ENCODE results near the gene GRAMD2A. TPM values are rescaled to one million over a fixed set of nuclear protein-coding genes. Genes with fewer than 3 reads are reported as not detected.

GRAMD2A gene
- total RNA-seq, 1 experiment from 2014 or later = 1.2 TPM

- no peak for TF ChIP-seq CTCF (IDR thresholded peaks at IDR 0.05; ENCODE audit: insufficient read depth in 1 of 2, low read depth in 1 of 2, low read length in 1 of 2, severe bottlenecking in 1 of 2, unreplicated experiment in 1 of 2)
- POLR2A ChIA-PET = interaction anchor here (0.6 kb wide), 1 partner anchor 58 kb away, joined by 4 read pairs; the partner anchor contains the start of gene SENP8
- CTCF ChIA-PET = no interaction called here
Measured at GRCh38 chr15:72176159-72176558, 21.4 kb downstream of the GRAMD2A start.

GRCh38 chr15:72175186-72176044 lies 22.2 kb downstream of the GRAMD2A start:
- no peaks in the 10 kb centered on the region for H3K36me3 ChIP-seq (ENCODE audit: control insufficient read depth, insufficient read depth, low read length)
- peaks cover 5% of the 10 kb centered on the region; the same call in 1 of the 2 replicates for H3K4me1 ChIP-seq
- H3K4me3 ChIP-seq (ENCODE audit: low read depth, low read length) = no peak overlapping the region
- H3K27me3 Mint-ChIP-seq (ENCODE audit: insufficient read depth, unreplicated experiment) = no peaks in the 10 kb centered on the region
- no peaks in the 10 kb centered on the region for H3K27me3 ChIP-seq (replicated peaks; ENCODE audit: control insufficient read depth, insufficient read depth, low read length)
- no peaks in the 10 kb centered on the region for H3K9me3 Mint-ChIP-seq (ENCODE audit: unreplicated experiment)
- H3K27ac Mint-ChIP-seq (ENCODE audit: unreplicated experiment) = no peak overlapping the region
- no peak for TF ChIP-seq CTCF (IDR thresholded peaks at IDR 0.05; ENCODE audit: insufficient read depth in 1 of 2, low read depth in 1 of 2, low read length in 1 of 2, severe bottlenecking in 1 of 2, unreplicated experiment in 1 of 2)
- intact Hi-C loops (cut with micrococcal nuclease; ENCODE audit: unreplicated experiment) = no loop called here
- no peaks in the 10 kb centered on the region for H3K9me3 ChIP-seq
- no TSS peak for BruUV-seq (replicated peaks)
- H3K4me1 Mint-ChIP-seq (ENCODE audit: low read depth, unreplicated experiment) = peaks cover 8% of the 10 kb centered on the region
- no peak for DNase-seq
- H3K36me3 Mint-ChIP-seq (ENCODE audit: insufficient read depth, unreplicated experiment) = no peaks in the 10 kb centered on the region
- no peak overlapping the region for H3K4me3 Mint-ChIP-seq (ENCODE audit: unreplicated experiment)
- CTCF ChIA-PET = no interaction called here
- POLR2A ChIA-PET = no interaction called here

More at GRCh38 chr15:72176159-72176558, 21.4 kb downstream of the GRAMD2A start:
- no peak overlapping the region for H3K27ac Mint-ChIP-seq (ENCODE audit: unreplicated experiment)
- H3K9me3 ChIP-seq = no peaks in the 10 kb centered on the region
- intact Hi-C loops (cut with micrococcal nuclease; ENCODE audit: unreplicated experiment) = no loop called here
- no peaks in the 10 kb centered on the region for H3K9me3 Mint-ChIP-seq (ENCODE audit: unreplicated experiment)
- H3K27me3 Mint-ChIP-seq (ENCODE audit: insufficient read depth, unreplicated experiment) = no peaks in the 10 kb centered on the region
- no TSS peak for BruUV-seq (replicated peaks)
- no peaks in the 10 kb centered on the region for H3K36me3 Mint-ChIP-seq (ENCODE audit: insufficient read depth, unreplicated experiment)
- no peak for DNase-seq
- no peak overlapping the region for H3K4me3 ChIP-seq (ENCODE audit: low read depth, low read length)
- no peak overlapping the region for H3K4me3 Mint-ChIP-seq (ENCODE audit: unreplicated experiment)
- peaks cover 8% of the 10 kb centered on the region for H3K4me1 Mint-ChIP-seq (ENCODE audit: low read depth, unreplicated experiment)
- H3K36me3 ChIP-seq (ENCODE audit: control insufficient read depth, insufficient read depth, low read length) = no peaks in the 10 kb centered on the region
- H3K27me3 ChIP-seq (replicated peaks; ENCODE audit: control insufficient read depth, insufficient read depth, low read length) = no peaks in the 10 kb centered on the region
- H3K4me1 ChIP-seq = no peaks in the 10 kb centered on the region

- Histone ChIP-seq H3K36me3 (ENCODE audit: control insufficient read depth, insufficient read depth, low read length) (no peaks in the 10 kb centered on the region), H3K4me1 (peaks cover 13% of the 10 kb centered on the region), H3K27me3 (replicated peaks; ENCODE audit: control insufficient read depth, insufficient read depth, low read length) (no peaks in the 10 kb centered on the region), H3K4me3 (ENCODE audit: low read depth, low read length) (no peak overlapping the region), H3K9me3 (no peaks in the 10 kb centered on the region)
- intact Hi-C loops (cut with micrococcal nuclease; ENCODE audit: unreplicated experiment) = no loop called here
- Mint-ChIP-seq H3K27me3 (ENCODE audit: insufficient read depth, unreplicated experiment) (no peaks in the 10 kb centered on the region), H3K9me3 (ENCODE audit: unreplicated experiment) (no peaks in the 10 kb centered on the region), H3K4me3 (ENCODE audit: unreplicated experiment) (no peak overlapping the region), H3K4me1 (ENCODE audit: low read depth, unreplicated experiment) (peaks cover 8% of the 10 kb centered on the region), H3K36me3 (ENCODE audit: insufficient read depth, unreplicated experiment) (no peaks in the 10 kb centered on the region), H3K27ac (ENCODE audit: unreplicated experiment) (no peak overlapping the region)
- no peak for DNase-seq
- no TSS peak for BruUV-seq (replicated peaks)
- POLR2A ChIA-PET = no interaction called here
- CTCF ChIA-PET = no interaction called here
- TF ChIP-seq CTCF (IDR thresholded peaks at IDR 0.05; ENCODE audit: insufficient read depth in 1 of 2, low read depth in 1 of 2, low read length in 1 of 2, severe bottlenecking in 1 of 2, unreplicated experiment in 1 of 2) = no peak
Measured at GRCh38 chr15:72174551-72175165, 22.9 kb downstream of the GRAMD2A start.
